Activated T-helper 17 cell treated with anti-CD3 and anti-CD28 coated beads, Interleukin-2, amount 50 U/mL, for 72 hours (primary cell): ENCODE results near the gene AVPR2. TPM values are rescaled to one million over a fixed set of nuclear protein-coding genes. Genes with fewer than 3 reads are reported as not detected.

Source experiments
- ATAC-seq: fragments of 150-1000 bp; cut with Tn5 transposase; replicated peaks from 2 replicates; pipeline ENCODE4 v1.10.0; 2021; ENCODE audit warnings: mild to moderate bottlenecking, moderate library complexity
- H3K27ac Mint-ChIP-seq: one replicate; pipeline ENCODE4 v1.8.0; 2022; ENCODE audit warnings: mixed read lengths
- H3K27me3 Mint-ChIP-seq: one replicate; pipeline ENCODE4 v1.8.0; 2022; ENCODE audit warnings: mixed read lengths
- H3K36me3 Mint-ChIP-seq: one replicate; pipeline ENCODE4 v1.8.0; 2022; ENCODE audit warnings: low read depth, mild to moderate bottlenecking, mixed read lengths
- H3K4me1 Mint-ChIP-seq: one replicate; pipeline ENCODE4 v1.8.0; 2022; ENCODE audit warnings: mixed read lengths
- H3K4me3 Mint-ChIP-seq: one replicate; pipeline ENCODE4 v1.8.0; 2022; ENCODE audit warnings: mild to moderate bottlenecking, mixed read lengths
- H3K9me3 Mint-ChIP-seq: one replicate; pipeline ENCODE4 v1.8.0; 2022; ENCODE audit warnings: mixed read lengths
- total RNA-seq, 2 donors: library from RNA; stranded (reverse); gene quantifications; one replicate each; pipeline ENCODE4 v1.2.3, GENCODE V29; 2022

AVPR2 gene
- total RNA-seq, 2 donors from 2014 or later, result 0.32 TPM; not detected in 1

DNA sequence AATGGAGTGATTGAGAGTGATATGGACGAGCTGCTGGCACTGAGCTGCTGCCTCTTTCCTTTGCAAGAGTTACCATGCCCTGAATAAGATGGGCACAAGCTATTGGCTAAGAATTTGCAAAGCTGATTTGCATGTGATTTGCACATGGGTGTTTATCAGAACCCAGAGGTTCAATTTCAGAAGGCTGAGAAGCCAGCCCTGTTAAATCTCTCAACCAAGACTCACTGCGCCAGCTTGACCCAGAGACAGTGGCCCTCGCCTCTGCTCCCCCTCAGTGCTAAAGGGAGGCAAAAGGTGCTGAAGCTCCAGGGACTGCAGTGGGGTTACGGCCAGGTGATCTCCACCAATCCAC is 20.9 kb downstream of the AVPR2 start:
- Mint-ChIP-seq H3K4me1 (peaks cover 4% of the 10 kb centered on the region), H3K4me3 (peak overlapping the region; percentile 88), H3K27ac (peak overlapping the region; percentile 83), H3K36me3 (peaks cover 37% of the 10 kb centered on the region), H3K27me3 (no peaks in the 10 kb centered on the region), H3K9me3 (no peaks in the 10 kb centered on the region)
- no peak for ATAC-seq

DNA sequence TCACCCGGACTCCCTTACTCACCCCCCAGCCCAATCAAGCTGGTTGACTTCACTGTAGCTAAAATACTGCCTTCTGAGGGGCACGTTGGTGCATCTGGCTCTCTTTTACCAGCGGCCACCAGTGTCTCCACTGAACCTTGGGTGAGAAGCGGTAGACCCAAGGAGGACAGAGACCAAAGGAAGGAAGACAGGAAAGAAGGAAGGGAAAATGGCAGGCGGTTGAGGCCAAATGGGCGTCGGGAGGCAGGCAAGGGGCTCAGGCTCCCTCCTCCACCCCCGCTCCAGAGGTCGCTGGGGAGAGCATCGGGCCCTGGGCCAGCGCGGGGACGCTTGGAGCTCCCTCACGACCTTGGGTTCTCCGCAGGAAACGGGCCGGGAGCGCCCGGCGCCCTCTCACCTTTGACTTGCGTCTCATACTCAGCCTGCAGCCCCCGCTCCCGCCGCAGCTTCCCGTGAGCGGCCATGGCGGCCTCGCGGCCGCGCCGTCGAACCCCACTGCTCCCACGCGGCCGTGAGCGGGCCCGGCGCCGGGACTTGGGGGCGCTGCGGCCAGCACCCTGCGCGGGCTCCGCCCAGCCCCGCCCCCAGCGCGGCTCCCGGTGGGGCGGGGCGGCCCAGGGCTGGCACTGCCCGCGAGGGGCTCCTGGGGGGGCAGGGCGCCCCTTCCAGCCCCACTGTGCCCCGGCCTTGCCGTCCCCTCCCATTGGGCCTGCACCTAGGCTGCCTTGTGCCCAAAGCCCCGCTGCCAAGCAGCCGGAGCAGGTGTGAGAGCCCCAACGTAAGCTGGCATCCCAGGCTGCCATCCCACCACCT is 21.5 kb downstream of the AVPR2 start, which contains the start of gene ARHGAP4:
ARHGAP4 (minus strand) TSS at position 526 of the 813 bp plus-strand sequence; CDS start at position 464, 62 bp downstream.
- H3K9me3 Mint-ChIP-seq, result no peaks in the 10 kb centered on the region
- H3K4me3 Mint-ChIP-seq, result peak within 1 kb of the TSS; percentile 88
- H3K36me3 Mint-ChIP-seq, result peaks cover 36% of the 10 kb centered on the region
- peaks cover 4% of the 10 kb centered on the region for H3K4me1 Mint-ChIP-seq
- peak within 1 kb of the TSS; percentile 91 for H3K27ac Mint-ChIP-seq
- ATAC-seq, result peak; percentile 11
- no peaks in the 10 kb centered on the region for H3K27me3 Mint-ChIP-seq

DNA sequence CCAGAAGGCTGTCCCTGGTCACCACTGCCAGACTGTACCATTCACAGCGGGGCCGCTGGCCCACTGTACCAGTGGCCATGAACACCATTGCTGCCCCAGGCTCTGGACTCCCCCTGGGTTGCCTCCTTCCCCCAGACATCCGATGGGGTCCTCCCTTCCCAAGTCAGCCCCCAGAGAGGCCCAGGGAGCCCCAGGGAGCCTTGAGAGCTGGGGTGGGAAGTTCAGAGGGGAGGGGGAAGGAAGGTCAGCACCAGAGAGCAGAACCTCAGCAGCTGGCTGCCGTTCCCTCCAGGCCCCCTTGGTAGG is 22.0 kb downstream of the AVPR2 start:
- peaks cover 7% of the 10 kb centered on the region for H3K4me1 Mint-ChIP-seq
- peaks cover 39% of the 10 kb centered on the region for H3K36me3 Mint-ChIP-seq
- peak; percentile 3 for ATAC-seq
- H3K27me3 Mint-ChIP-seq, result no peaks in the 10 kb centered on the region
- H3K27ac Mint-ChIP-seq, result peak overlapping the region; percentile 91
- H3K4me3 Mint-ChIP-seq, result peak overlapping the region; percentile 88
- no peaks in the 10 kb centered on the region for H3K9me3 Mint-ChIP-seq

DNA sequence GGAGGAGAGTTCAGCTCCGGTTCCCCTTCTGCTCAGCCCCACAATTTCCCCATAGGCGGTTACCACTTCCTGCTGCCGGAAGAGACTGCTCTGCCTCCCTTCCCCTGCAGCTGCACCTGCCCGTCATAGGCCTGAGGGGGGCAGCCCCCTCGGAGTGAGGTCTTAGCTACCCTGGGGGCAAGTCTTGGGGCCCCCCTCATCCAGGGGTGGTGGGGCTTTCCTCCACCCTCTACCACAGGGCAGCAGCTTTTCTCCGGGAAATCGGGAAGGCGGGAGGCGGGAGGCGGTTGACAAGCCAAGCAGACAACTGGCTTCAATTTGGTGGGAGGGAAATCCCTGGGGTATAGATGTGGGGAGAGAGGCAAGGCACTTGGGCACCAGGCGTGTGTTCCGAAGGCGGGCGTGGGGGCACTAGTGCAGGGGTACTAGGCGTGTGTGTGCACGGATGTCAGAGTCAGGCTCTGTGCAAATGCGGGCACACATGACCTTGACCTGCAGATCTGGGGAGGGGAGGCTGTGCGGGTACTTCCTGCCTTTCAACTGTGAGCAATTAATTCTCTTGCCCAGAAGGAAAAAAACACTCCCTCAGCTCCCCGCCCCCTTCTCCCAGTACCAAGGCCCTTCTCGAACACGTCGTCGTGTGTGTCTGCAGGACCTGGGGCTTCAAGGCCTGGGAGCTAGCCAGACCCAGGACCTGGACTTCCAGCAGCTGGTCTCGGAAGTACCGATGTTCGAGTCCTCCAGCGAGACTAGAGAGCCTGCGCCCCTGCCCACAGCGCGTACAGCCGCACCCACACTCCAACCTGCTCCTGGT is 22.6 kb downstream of the AVPR2 start:
- Mint-ChIP-seq H3K4me3 (peak overlapping the region; percentile 88), H3K4me1 (peaks cover 10% of the 10 kb centered on the region), H3K27ac (peak overlapping the region; percentile 91), H3K9me3 (no peaks in the 10 kb centered on the region), H3K36me3 (peaks cover 44% of the 10 kb centered on the region), H3K27me3 (no peaks in the 10 kb centered on the region)
- ATAC-seq, result peak; percentile 48

DNA sequence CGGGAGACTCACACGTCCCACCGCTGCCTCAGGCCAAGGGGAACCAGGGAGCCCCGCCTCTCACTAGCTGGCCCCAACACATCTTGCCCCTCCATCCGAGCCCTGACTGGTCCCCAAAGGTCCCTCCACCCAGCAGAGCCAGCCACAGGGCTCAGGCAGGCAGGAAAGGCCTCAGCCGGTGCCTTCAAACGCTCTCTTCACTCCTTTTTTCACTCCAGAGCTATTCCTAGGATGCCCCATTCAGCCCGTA is 23.1 kb downstream of the AVPR2 start:
- Mint-ChIP-seq H3K27ac (peak overlapping the region; percentile 91), H3K9me3 (no peaks in the 10 kb centered on the region), H3K4me1 (peaks cover 8% of the 10 kb centered on the region), H3K36me3 (peaks cover 50% of the 10 kb centered on the region), H3K4me3 (peak overlapping the region; percentile 88), H3K27me3 (no peaks in the 10 kb centered on the region)
- no peak for ATAC-seq

DNA sequence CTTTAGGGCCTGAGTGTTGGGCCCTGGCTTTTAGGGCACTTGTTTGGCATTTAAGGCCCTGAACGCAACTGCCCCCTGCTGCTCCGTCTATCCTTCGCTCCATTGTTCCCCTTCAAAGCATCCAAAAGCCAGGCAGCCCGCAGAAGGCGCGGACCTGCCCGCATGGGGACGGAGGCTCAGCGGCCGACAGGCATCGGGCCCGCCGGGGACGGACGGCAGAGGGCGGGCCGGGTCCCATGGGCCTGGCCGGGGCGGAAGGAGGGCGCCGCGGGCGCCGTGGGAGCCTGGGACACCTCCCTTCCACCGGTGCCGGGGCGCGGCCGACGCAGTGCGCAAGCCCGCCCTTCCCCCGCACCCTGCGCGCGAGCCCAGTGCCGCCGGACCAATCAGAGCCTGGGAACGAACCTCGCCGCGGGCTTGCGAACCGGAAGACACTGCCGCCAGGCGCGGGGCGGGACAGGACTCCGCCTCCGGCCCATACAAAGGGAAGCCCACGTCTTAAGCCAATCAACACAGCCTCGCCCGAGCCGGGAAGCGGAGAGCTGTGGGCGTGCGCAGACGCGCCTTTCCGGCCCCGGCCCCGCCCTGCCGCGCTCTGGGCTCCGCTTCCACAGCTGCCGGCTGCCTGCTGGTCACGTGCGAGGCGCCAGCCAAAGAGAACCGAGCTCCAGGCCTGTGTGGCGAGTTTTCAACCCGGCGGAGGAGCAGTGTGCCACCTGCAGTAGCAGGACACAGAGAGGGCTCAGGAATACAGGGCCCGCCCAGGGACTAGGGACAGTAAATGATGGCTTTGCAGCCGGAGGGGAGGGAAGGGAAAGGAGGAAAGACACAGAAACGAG is 23.7 kb downstream of the AVPR2 start:
- H3K4me1 Mint-ChIP-seq, result peaks cover 6% of the 10 kb centered on the region
- ATAC-seq, result peak; percentile 83
- peak overlapping the region; percentile 88 for H3K4me3 Mint-ChIP-seq
- H3K27me3 Mint-ChIP-seq, result no peaks in the 10 kb centered on the region
- H3K27ac Mint-ChIP-seq, result peak overlapping the region; percentile 91
- H3K36me3 Mint-ChIP-seq, result peaks cover 55% of the 10 kb centered on the region
- no peaks in the 10 kb centered on the region for H3K9me3 Mint-ChIP-seq

DNA sequence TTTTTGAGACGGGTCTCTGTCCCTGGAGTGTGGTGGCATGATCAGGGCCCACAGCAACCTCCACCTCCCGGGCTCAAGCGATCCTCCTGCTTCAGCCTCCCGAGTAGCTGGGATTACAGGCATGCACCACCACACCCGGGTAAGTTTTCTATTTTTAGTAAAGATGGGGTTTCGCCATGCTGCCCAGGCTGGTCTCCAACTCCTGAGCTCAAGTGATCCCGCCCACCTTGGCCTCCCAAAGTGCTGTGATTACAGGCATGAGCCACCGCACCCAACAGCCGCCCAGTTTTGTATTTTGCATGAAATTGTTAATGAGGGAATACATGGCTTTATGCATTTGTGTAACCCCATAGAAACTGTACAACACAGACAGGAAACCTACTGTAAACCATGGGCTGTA is 24.4 kb downstream of the AVPR2 start:
- no peaks in the 10 kb centered on the region for H3K27me3 Mint-ChIP-seq
- peak overlapping the region; percentile 88 for H3K4me3 Mint-ChIP-seq
- ATAC-seq, result no peak
- H3K4me1 Mint-ChIP-seq, result peaks cover 6% of the 10 kb centered on the region
- H3K27ac Mint-ChIP-seq, result peak overlapping the region; percentile 60
- no peaks in the 10 kb centered on the region for H3K9me3 Mint-ChIP-seq
- peaks cover 53% of the 10 kb centered on the region for H3K36me3 Mint-ChIP-seq

DNA sequence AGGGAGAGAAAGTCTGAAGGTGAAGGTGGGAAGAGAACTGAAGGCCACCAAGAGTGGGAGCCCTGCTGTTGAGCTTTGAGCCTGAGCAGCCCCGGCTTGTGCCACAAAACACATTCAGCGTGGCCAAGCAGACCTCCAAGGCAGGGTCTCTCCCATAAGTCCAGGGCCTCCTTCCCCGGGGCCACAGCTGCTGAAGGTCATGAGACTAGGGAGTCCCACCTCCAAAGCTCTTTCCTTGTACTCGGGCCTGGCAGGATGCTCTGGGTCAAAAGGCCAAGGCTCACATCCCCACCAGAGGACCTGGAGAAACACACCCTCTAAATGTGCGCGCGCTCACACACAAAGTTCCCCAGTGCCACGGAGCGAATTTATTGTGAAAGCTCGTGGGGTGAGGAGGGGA is 25.1 kb downstream of the AVPR2 start:
- no peak for ATAC-seq
- H3K27me3 Mint-ChIP-seq, result no peaks in the 10 kb centered on the region
- H3K4me1 Mint-ChIP-seq, result peaks cover 6% of the 10 kb centered on the region
- no peak overlapping the region for H3K27ac Mint-ChIP-seq
- no peaks in the 10 kb centered on the region for H3K9me3 Mint-ChIP-seq
- H3K36me3 Mint-ChIP-seq, result peaks cover 52% of the 10 kb centered on the region
- peak overlapping the region; percentile 88 for H3K4me3 Mint-ChIP-seq

DNA sequence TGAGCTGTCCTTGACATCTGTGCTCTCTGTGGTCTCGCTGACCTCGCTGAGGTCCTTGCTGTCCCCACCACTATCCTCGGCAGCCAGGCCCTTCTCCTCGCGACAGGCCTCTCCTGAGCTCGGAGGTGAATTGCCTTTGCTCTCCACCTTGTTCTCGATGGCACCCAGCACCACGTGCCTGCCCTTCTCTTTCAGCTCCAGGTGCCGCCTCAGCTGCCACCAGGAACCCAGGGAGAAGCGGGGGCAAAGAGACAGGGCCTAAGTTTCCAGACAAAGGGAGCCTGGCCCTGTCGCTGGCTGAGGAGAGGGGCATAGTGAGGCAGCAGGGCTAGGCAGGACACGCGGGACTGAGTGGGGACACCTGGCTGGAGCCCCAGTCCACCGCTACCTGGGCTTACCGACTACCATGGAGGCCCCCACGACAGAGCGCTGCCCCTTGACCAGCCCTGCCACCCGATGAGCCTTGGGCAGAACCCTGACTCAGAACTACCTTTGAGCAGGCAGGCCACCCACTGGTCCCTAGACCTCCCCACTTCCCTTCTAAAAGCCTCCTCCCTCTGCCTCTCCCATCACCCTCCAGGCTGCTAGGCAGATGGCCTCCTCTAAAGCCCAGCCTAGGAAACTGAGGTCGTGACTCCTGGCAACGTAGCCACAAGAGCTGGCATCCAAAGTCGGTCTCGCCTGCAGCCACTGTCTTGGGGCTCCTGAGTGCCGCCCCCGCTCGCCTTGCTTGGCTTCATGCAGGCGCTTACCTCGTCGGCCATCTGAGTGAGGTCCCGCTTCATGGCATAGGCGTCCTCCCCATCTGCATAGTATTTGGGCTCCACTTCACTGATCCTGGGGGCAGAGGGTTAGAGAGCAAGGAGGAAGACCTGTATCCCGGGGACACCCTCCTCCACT is 25.8 kb downstream of the AVPR2 start:
- peaks cover 49% of the 10 kb centered on the region for H3K36me3 Mint-ChIP-seq
- ATAC-seq, result no peak
- no peak overlapping the region for H3K27ac Mint-ChIP-seq

DNA sequence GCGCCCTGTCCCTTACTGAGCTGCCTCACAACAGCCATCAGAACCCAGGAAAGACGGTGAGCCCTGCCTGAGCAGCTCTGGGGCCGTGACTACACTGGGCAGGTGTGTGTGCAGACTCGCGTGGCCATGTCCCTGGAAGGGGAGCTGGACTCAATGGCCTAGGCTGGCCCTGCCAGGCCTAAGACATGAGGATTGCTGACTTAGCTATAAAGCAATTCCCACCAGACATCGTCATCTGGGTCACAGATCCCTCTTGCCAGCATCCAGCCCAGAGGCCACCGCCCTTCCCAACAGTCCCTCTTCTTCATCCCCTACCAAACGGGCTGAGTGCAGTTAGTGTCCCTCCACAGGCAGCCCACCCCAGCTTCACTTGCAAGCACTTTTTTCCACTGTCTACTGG is 26.7 kb downstream of the AVPR2 start:
- Mint-ChIP-seq H3K4me3 (peak overlapping the region; percentile 17), H3K36me3 (peaks cover 49% of the 10 kb centered on the region)

More for the DNA sequence above, 25.8 kb downstream of the AVPR2 start:
- Mint-ChIP-seq H3K4me1 (peaks cover 6% of the 10 kb centered on the region), H3K4me3 (no peak overlapping the region), H3K9me3 (no peaks in the 10 kb centered on the region), H3K27me3 (no peaks in the 10 kb centered on the region)

DNA sequence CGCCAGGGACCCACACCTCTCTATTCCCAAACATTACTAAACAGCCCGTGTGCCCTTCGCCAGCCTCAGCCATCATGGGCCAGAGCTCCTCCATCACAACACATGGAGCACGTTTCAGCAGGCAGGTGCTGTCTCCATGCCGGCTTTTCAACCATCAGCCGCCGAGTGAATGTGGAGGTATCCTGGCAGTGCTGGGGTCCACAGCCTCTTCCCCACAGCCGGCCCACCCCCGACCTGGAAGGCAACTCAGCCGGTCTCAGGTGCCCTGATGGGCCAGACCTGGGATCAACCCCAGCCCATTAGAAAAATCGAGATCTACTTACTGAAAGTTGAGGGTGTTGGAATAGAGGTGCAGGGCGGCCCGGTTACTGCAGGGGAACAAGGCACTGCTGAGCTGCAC is 27.3 kb downstream of the AVPR2 start:
- no peaks in the 10 kb centered on the region for H3K9me3 Mint-ChIP-seq
- no peak for ATAC-seq
- H3K4me1 Mint-ChIP-seq, result peaks cover 6% of the 10 kb centered on the region
- no peaks in the 10 kb centered on the region for H3K27me3 Mint-ChIP-seq
- peak overlapping the region; percentile 17 for H3K4me3 Mint-ChIP-seq
- peaks cover 49% of the 10 kb centered on the region for H3K36me3 Mint-ChIP-seq
- H3K27ac Mint-ChIP-seq, result peak overlapping the region; percentile 83

More for the DNA sequence above, 26.7 kb downstream of the AVPR2 start:
- peak overlapping the region; percentile 83 for H3K27ac Mint-ChIP-seq
- no peaks in the 10 kb centered on the region for H3K27me3 Mint-ChIP-seq
- peaks cover 6% of the 10 kb centered on the region for H3K4me1 Mint-ChIP-seq
- no peaks in the 10 kb centered on the region for H3K9me3 Mint-ChIP-seq
- no peak for ATAC-seq

DNA sequence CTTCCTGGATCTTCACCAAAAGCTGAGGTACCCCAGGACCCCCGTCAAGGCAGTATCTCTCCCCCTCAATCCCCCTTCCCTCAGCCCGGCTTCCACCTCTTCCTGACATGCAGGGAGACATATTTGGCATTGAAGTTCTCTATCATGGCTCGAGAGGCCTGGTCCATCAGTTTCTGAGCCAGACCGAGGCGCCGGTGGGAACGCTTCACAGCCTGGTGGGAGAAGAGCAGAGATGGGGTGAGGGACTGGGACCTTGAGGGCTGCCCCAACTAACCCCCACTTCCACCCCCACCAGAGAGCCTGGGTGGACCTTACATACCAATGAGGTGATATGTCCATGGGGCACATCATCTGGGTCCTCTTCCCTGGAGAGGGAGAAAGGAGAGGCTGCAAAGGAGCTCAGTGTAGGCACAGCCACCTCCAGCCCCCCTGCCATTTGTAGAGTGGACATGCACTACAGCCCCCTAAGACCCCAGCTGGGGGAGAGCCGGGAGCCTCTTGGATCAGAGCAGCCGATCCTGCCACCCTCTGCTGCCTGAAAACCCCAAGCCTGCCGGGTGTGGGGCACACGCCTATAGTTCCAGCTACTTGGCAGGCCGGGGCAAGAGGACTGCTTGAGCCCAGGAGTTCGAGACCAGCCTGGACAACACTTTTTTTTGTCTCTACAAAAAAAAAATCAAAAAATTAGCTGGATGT is 27.9 kb downstream of the AVPR2 start:
- peaks cover 49% of the 10 kb centered on the region for H3K36me3 Mint-ChIP-seq
- ATAC-seq, result no peak
- no peaks in the 10 kb centered on the region for H3K9me3 Mint-ChIP-seq
- H3K27ac Mint-ChIP-seq, result no peak overlapping the region
- H3K4me3 Mint-ChIP-seq, result no peak overlapping the region
- H3K4me1 Mint-ChIP-seq, result peaks cover 6% of the 10 kb centered on the region
- no peaks in the 10 kb centered on the region for H3K27me3 Mint-ChIP-seq

DNA sequence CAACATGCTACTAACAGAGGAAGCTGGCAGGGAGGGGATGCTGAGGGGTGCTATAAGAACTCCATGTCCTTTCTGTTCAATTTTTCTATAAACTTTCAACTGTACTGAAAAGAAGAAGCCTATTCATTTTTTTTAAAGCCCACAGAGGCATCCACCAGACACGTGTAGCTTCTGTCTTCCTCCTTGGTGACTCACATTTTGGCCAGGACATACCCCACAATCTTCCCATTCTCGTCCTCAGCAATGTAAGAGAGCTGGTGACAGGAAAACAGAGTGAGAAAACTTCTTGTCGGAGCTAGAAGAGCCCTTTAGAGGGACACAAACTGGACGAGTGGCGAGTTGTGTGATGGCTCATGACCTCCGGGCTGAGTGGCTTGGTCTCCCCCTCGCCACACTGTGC is 29.3 kb downstream of the AVPR2 start:
- peak overlapping the region; percentile 79 for H3K4me3 Mint-ChIP-seq
- H3K36me3 Mint-ChIP-seq, result peaks cover 43% of the 10 kb centered on the region
- peak overlapping the region; percentile 41 for H3K27ac Mint-ChIP-seq
- H3K9me3 Mint-ChIP-seq, result no peaks in the 10 kb centered on the region
- H3K27me3 Mint-ChIP-seq, result no peaks in the 10 kb centered on the region
- no peak for ATAC-seq
- peaks cover 6% of the 10 kb centered on the region for H3K4me1 Mint-ChIP-seq
